ENCODE results near the gene L1CAM.

DNA sequence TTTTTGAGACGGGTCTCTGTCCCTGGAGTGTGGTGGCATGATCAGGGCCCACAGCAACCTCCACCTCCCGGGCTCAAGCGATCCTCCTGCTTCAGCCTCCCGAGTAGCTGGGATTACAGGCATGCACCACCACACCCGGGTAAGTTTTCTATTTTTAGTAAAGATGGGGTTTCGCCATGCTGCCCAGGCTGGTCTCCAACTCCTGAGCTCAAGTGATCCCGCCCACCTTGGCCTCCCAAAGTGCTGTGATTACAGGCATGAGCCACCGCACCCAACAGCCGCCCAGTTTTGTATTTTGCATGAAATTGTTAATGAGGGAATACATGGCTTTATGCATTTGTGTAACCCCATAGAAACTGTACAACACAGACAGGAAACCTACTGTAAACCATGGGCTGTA, 42.9 kb upstream of the L1CAM start:
- TF ChIP-seq CTCF (IDR thresholded peaks at IDR 0.05; ENCODE audit: poor library complexity), result no peak
- no peak for TF ChIP-seq EZH2phosphoT487 (IDR thresholded peaks at IDR 0.05; ENCODE audit: low read depth, severe bottlenecking, unreplicated experiment)
